Stimulated activated CD4-positive, alpha-beta T cell treated with anti-CD3 and anti-CD28 coated beads, Interleukin-12 subunit alpha, Interleukin-12 subunit beta, amount 100 ng/mL, for 48 hours (primary cell): Measurements from ENCODE around the gene IL12RB1.

Source experiments
- DNase-seq, 3 donors: peaks; one replicate each; pipeline ENCODE4 v3.0.0-alpha.2; 2020; ENCODE audit warnings: low read depth in 2 of 3, low spot score in 1 of 3

Gene IL12RB1

GRCh38 chr19:18010149-18010548, 76.6 kb downstream of the IL12RB1 start:
- no peak for DNase-seq

- no peak for DNase-seq
Measured at GRCh38 chr19:18009412-18010066, 77.2 kb downstream of the IL12RB1 start.
